Activated naive CD8-positive, alpha-beta T cell treated with anti-CD3 and anti-CD28 coated beads, Interleukin-2, amount 10 ng/mL, durations not matched to agents 7 days and 5 days (primary cell): ENCODE measurements around the gene TMEM250. TPM values are rescaled to one million over a fixed set of nuclear protein-coding genes. Genes with fewer than 3 reads are reported as not detected.

Experiments used
- ATAC-seq: fragments of 150-1000 bp; cut with Tn5 transposase; one replicate; pipeline ENCODE4 v1.10.0; 2021; ENCODE audit warnings: low read depth, moderate library complexity
- POLR2A ChIA-PET: fragments of 350-600 bp; sonication (Branson Sonifier 250); formaldehyde crosslinking; loops from one replicate; lab custom pipeline; 2021; ENCODE audit warnings: antibody characterized with exemption; lab: Charles Lee
- DNase-seq: peaks from one replicate; pipeline ENCODE4 v3.0.0; 2021
- H3K27ac Mint-ChIP-seq: one replicate; pipeline ENCODE4 v1.8.0; 2022; ENCODE audit warnings: mild to moderate bottlenecking, mixed read lengths
- H3K27me3 Mint-ChIP-seq: one replicate; pipeline ENCODE4 v1.8.0; 2022; ENCODE audit warnings: mild to moderate bottlenecking, moderate library complexity, mixed read lengths
- H3K36me3 Mint-ChIP-seq: one replicate; pipeline ENCODE4 v1.8.0; 2021; ENCODE audit warnings: mild to moderate bottlenecking, mixed read lengths
- H3K4me1 Mint-ChIP-seq: one replicate; pipeline ENCODE4 v1.8.0; 2021; ENCODE audit warnings: mixed read lengths
- H3K4me3 Mint-ChIP-seq: one replicate; pipeline ENCODE4 v1.8.0; 2022; ENCODE audit warnings: mild to moderate bottlenecking, moderate library complexity, mixed read lengths
- H3K9me3 Mint-ChIP-seq: one replicate; pipeline ENCODE4 v1.8.0; 2021; ENCODE audit warnings: mixed read lengths
- total RNA-seq, 2 experiments: library from RNA; stranded (reverse); gene quantifications; one replicate each; pipeline ENCODE4 v1.2.3, GENCODE V29; 2021

Gene TMEM250
- total RNA-seq, 2 experiments from 2014 or later: 45.3 to 45.9 TPM

DNA sequence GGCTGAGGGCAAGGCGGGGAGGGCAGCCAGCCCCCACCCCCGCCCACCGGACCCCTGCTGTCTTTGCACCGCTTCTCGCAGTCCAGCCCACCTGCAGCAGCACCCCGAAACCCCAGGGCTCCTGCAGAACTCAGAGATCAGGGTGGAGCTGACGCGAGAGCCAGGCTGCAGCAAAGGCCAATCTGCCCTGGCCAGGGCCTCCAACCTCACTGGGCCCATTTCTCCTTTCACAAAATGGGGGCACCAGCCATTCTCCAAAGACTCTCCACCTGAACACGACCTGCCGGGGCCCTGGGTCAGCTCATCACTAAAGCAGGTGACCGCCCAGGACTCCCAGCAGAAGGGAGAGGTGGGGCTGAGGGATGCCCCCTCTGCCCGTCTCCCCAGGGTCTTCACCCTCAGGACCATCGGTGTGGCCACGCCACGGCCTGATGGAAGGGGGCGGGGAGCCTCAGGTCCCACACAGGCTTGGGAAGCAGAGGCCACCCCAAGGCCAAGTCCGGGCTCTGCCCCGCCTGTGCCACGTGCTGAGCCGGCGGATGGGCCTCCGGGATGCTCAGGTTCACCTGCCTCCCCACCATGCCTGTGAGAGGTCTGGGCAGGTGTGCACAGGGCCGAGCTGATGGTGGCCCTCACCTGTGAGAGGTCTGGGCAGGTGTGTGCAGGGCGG, 36.7 kb downstream of the TMEM250 start:
- Mint-ChIP-seq H3K27me3 (no peaks in the 10 kb centered on the region), H3K27ac (no peak overlapping the region), H3K9me3 (no peaks in the 10 kb centered on the region), H3K36me3 (no peaks in the 10 kb centered on the region), H3K4me3 (no peak overlapping the region), H3K4me1 (peaks cover 7% of the 10 kb centered on the region)
- ATAC-seq: no peak
- POLR2A ChIA-PET: no interaction called here
- no peak for DNase-seq

DNA sequence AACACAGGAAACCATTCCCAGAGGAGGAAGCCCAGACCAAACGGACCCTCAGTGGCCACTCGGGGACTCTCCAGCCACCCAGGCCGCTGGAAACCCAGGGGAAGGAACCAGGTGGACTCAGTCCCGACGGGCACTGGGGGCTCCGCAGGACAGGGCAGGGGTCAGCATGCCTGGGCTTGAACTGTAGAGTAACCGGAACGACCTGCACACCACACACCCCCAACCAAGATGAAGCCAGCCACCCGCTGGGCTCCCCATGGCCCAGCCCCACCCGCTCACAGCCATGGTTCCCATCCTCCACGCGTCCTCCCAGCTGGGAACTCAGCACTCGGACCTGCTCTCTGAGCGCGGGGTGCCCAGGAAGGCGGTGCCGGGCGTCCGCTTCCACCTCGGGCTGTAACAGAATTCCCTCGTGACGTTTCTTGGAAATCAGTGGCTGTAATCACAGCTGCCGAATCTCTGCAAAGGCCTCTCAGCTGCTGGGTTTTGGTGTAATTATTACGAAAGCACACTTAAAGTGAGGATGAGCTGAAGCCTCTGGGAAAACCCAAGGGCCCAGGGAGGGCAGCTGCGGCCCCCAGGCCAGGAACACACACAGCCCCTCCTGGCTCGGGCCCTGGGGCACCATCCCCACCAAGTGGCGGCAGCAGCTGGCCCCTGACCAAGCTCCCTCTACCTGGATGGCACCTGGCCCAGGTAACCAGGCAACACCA, 37.4 kb downstream of the TMEM250 start:
- Mint-ChIP-seq H3K27ac (no peak overlapping the region), H3K9me3 (no peaks in the 10 kb centered on the region), H3K4me3 (no peak overlapping the region), H3K4me1 (peaks cover 9% of the 10 kb centered on the region), H3K27me3 (no peaks in the 10 kb centered on the region), H3K36me3 (peaks cover 2% of the 10 kb centered on the region)
- POLR2A ChIA-PET: no interaction called here
- no peak for DNase-seq
- no peak for ATAC-seq

DNA sequence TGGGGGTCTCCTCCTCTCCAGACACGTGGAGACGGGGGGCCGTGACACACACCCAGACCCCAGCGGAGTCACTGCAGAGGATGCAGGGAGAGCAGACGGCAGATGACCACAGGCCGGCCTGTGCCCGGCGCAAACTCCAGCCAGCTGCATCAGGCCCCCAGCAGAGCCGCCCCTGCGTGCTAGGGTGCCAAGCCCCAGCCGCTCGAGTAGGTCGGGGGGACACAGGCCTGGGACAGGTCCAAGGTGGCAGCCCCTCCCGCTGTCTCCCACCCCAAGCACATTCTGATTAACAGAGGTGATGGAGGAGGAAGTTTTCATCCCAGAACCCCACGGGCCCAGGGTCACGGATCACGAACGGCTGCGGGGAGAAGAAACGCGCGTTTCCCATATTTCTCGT, 38.0 kb downstream of the TMEM250 start:
- no peaks in the 10 kb centered on the region for H3K27me3 Mint-ChIP-seq
- no peak for DNase-seq

GRCh38 chr9:136079916-136080246, 38.8 kb downstream of the TMEM250 start:
- no peak for ATAC-seq
- POLR2A ChIA-PET: no interaction called here
- Mint-ChIP-seq H3K36me3 (peaks cover 3% of the 10 kb centered on the region), H3K27ac (no peak overlapping the region), H3K4me3 (no peak overlapping the region), H3K9me3 (no peaks in the 10 kb centered on the region), H3K4me1 (peaks cover 15% of the 10 kb centered on the region), H3K27me3 (no peaks in the 10 kb centered on the region)
- DNase-seq: peak; percentile 25

More for the DNA sequence above, 38.0 kb downstream of the TMEM250 start:
- Mint-ChIP-seq H3K36me3 (peaks cover 3% of the 10 kb centered on the region), H3K9me3 (no peaks in the 10 kb centered on the region), H3K27ac (no peak overlapping the region), H3K4me1 (peaks cover 15% of the 10 kb centered on the region), H3K4me3 (no peak overlapping the region)
- no peak for ATAC-seq
- POLR2A ChIA-PET: no interaction called here

- no peaks in the 10 kb centered on the region for H3K9me3 Mint-ChIP-seq
- H3K27me3 Mint-ChIP-seq: no peaks in the 10 kb centered on the region
- POLR2A ChIA-PET: no interaction called here
- H3K27ac Mint-ChIP-seq: no peak overlapping the region
- H3K4me3 Mint-ChIP-seq: no peak overlapping the region
- no peak for ATAC-seq
- H3K4me1 Mint-ChIP-seq: peaks cover 10% of the 10 kb centered on the region
- peak; percentile 27 for DNase-seq
- peaks cover 3% of the 10 kb centered on the region for H3K36me3 Mint-ChIP-seq
Measured at GRCh38 chr9:136079211-136079915, 39.3 kb downstream of the TMEM250 start.

- no peak overlapping the region for H3K27ac Mint-ChIP-seq
- POLR2A ChIA-PET: no interaction called here
Measured at GRCh38 chr9:136078498-136079011, 40.1 kb downstream of the TMEM250 start.

DNA sequence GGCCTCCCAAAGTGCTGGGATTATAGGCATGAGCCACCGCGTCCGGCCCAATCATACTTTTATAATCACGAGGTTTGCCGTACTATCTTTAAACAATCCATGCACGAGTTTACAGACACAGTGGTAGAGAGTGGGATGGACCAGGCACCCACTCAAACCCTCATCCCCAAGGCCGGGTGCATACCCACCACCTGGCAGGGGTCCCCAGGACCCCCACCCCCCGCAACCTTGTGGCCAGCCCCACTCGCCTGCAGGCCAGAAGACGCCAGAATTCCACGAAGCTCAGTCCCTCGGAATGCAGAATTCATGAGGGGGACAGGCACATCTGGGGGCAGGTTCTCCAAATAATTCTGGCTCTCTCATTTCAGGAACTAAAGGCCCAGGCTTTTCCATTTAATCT, 40.7 kb downstream of the TMEM250 start:
- no peak overlapping the region for H3K4me3 Mint-ChIP-seq
- H3K9me3 Mint-ChIP-seq: no peaks in the 10 kb centered on the region
- DNase-seq: no peak
- POLR2A ChIA-PET: no interaction called here
- H3K27me3 Mint-ChIP-seq: no peaks in the 10 kb centered on the region
- H3K36me3 Mint-ChIP-seq: peaks cover 3% of the 10 kb centered on the region
- no peak for ATAC-seq
- H3K27ac Mint-ChIP-seq: no peak overlapping the region
- H3K4me1 Mint-ChIP-seq: peaks cover 10% of the 10 kb centered on the region

More at GRCh38 chr9:136078498-136079011, 40.1 kb downstream of the TMEM250 start:
- H3K27me3 Mint-ChIP-seq: no peaks in the 10 kb centered on the region
- peaks cover 10% of the 10 kb centered on the region for H3K4me1 Mint-ChIP-seq
- ATAC-seq (no peak), DNase-seq (peak; percentile 28)
- H3K9me3 Mint-ChIP-seq: no peaks in the 10 kb centered on the region
- peaks cover 3% of the 10 kb centered on the region for H3K36me3 Mint-ChIP-seq
- H3K4me3 Mint-ChIP-seq: no peak overlapping the region

DNA sequence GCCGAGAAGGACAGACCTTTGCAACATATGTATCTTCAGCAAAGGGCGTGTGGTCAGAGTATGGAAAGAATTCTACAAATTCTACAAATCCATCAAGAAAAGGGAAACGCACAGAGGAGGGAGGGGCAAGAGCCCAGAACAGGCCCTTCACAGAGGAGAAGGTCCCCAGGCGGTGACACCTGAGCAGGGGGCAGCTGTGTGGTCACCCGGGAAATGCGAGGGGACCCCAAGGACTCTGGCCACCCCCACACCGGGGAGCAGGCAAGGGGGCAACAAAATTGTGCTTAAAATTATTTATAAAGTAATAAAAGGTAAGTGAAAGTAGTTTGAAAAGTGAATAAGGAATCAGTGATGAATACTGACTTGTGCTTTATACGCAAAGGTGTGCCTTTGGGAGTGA, 41.2 kb downstream of the TMEM250 start:
- Mint-ChIP-seq H3K36me3 (peaks cover 3% of the 10 kb centered on the region), H3K27ac (no peak overlapping the region), H3K4me1 (peaks cover 10% of the 10 kb centered on the region), H3K27me3 (no peaks in the 10 kb centered on the region), H3K4me3 (no peak overlapping the region), H3K9me3 (no peaks in the 10 kb centered on the region)
- DNase-seq: no peak
- no peak for ATAC-seq
- POLR2A ChIA-PET: no interaction called here

DNA sequence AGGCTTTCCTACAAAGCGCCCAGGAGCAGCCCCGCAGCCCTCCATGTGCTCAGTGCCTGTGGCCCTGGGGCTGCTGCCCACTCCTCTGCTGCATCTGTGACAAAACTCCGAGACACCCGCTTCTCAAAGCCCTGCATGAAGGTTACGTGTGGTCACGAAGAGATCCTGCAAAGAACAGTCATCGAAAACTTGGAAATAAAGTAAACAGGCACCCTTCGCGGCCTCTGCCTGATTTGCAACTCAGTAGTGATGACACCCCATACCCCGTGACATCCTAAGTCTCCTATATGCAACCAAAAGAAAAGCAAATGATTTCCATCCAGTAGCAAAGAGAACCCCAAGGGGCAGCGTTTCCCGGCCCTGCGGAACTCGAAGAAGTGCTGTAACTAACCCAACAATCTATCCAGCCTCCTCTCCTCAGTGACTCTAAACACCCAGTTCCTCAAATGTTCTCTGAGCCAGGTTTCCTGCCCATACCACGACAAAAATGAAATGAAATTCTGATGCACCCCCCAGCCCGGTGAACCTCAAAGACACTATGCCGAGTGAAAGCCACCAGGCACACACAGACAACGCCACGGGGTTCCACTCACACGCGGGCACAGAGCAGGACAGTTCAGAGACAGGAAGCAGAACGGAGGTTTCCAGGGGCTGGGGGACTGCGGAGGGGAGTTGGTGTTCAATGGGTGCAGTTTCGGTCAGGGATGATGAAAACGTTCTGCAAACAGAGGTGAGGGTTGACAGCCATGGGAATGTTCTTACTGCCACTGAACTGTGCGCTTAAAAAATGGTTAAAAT, 42.6 kb downstream of the TMEM250 start:
- Mint-ChIP-seq H3K9me3 (no peaks in the 10 kb centered on the region), H3K36me3 (peaks cover 3% of the 10 kb centered on the region), H3K4me1 (peaks cover 10% of the 10 kb centered on the region), H3K4me3 (peak overlapping the region; percentile 48), H3K27me3 (no peaks in the 10 kb centered on the region), H3K27ac (peak overlapping the region; percentile 49)
- POLR2A ChIA-PET: no interaction called here
- DNase-seq (peak; percentile 34), ATAC-seq (peak; percentile 67)

DNA sequence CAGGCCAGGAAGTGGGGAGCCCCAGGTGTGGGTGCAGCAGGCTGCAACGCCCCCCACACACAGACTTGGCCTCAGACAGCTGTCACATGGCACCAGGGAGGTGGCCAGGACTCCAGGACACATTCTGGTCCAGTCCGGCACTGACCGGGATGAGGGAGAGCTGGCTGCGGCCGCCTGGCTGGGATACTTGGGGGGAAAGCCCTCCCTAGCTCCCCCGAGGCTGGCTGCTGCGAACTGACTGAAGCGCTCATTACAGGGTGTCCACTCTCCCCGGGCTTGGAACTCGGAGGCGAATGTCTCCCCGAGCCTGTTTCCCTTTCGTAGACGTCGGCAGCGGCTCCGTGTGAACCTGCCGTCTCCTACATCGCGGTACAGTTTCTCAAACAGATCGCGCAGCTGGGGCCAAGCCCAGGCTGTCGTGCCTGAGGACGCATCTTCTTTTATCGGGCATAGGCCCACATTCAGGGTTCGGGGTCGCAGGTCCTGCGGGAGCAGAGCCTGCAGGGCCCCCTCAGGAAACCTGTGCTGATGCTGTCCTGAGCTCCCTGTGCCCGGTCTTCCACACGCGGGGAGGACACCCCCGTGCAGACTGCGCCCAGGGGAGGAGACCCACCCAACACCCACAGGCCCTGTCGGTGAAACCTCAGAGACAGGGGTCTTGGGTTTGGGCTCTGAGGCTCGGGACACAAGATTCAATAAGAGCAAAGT, 43.4 kb downstream of the TMEM250 start:
- H3K27me3 Mint-ChIP-seq: no peaks in the 10 kb centered on the region
- POLR2A ChIA-PET: interaction anchor here (0.5 kb wide), 1 partner anchor 15 kb away, joined by 3 read pairs; no protein-coding TSS in a partner anchor
- DNase-seq (no peak), ATAC-seq (no peak)
- H3K4me1 Mint-ChIP-seq: peaks cover 10% of the 10 kb centered on the region
- no peaks in the 10 kb centered on the region for H3K9me3 Mint-ChIP-seq
- peaks cover 3% of the 10 kb centered on the region for H3K36me3 Mint-ChIP-seq
- H3K4me3 Mint-ChIP-seq: peak overlapping the region; percentile 48
- H3K27ac Mint-ChIP-seq: no peak overlapping the region

- Mint-ChIP-seq H3K27me3 (no peaks in the 10 kb centered on the region), H3K9me3 (no peaks in the 10 kb centered on the region), H3K4me3 (no peak overlapping the region), H3K27ac (no peak overlapping the region), H3K4me1 (peaks cover 10% of the 10 kb centered on the region), H3K36me3 (peaks cover 3% of the 10 kb centered on the region)
- POLR2A ChIA-PET: no interaction called here
- DNase-seq: no peak
- no peak for ATAC-seq
Measured at GRCh38 chr9:136074706-136075105, 44.0 kb downstream of the TMEM250 start.
